IMR-90 (cell line): ENCODE measurements around the gene TMEM161B. TPM values are rescaled to one million over a fixed set of nuclear protein-coding genes. Genes with fewer than 3 reads are reported as not detected.
A peak's percentile ranks its signal among the peaks of the same experiment; 100 is the strongest.

Source experiments
- ATAC-seq: fragments of 200-7000 bp; cut with Tn5 transposase; 2 replicates; pipeline ENCODE4 v1.9.1; 2020; ENCODE audit warnings: low read depth, mild to moderate bottlenecking, moderate library complexity
- BruUV-seq: library from RNA; stranded (reverse); fragments of 400-500 nt; replicated peaks from 2 replicates; lab custom pipeline; 2021; lab: Mats Ljungman, UMichigan
- CTCF ChIA-PET: fragments of 300-600 bp; formaldehyde crosslinking; extraction: SDS; loops from one replicate; lab custom pipeline; 2021; ENCODE audit warnings: antibody characterized with exemption; lab: Yijun Ruan, JAX
- POLR2A ChIA-PET: fragments of 300-600 bp; sonication (Branson Sonifier 250); formaldehyde crosslinking; loops from one replicate; lab custom pipeline; 2022; ENCODE audit warnings: antibody characterized with exemption; ENCODE audit not compliant: unreplicated experiment; lab: Charles Lee
- DNase-seq: peaks from one replicate; pipeline ENCODE4 v3.0.0; 2013
- H2AFZ ChIP-seq: replicated peaks from 2 replicates; pipeline ENCODE3; 2013; ENCODE audit warnings: low read length, mild to moderate bottlenecking; ENCODE audit not compliant: poor library complexity
- H2AK5ac ChIP-seq: 2 replicates; pipeline ENCODE4 v1.6.1; 2013; ENCODE audit warnings: low read depth, low read length, inconsistent platforms
- H2AK9ac ChIP-seq: replicated peaks from 2 replicates; pipeline ENCODE3; 2013; ENCODE audit warnings: mild to moderate bottlenecking, low read depth, low read length, moderate library complexity; ENCODE audit not compliant: poor library complexity
- H2BK120ac ChIP-seq: 2 replicates; pipeline ENCODE4 v1.6.1; 2013; ENCODE audit warnings: low read depth, low read length, inconsistent platforms
- H2BK15ac ChIP-seq: 3 replicates; pipeline ENCODE4 v1.6.1; 2013; ENCODE audit warnings: low read depth, low read length, inconsistent platforms
- H2BK20ac ChIP-seq: 2 replicates; pipeline ENCODE4 v1.6.1; 2013; ENCODE audit warnings: low read depth, mild to moderate bottlenecking, inconsistent platforms, low read length, moderate library complexity
- H2BK5ac ChIP-seq: 2 replicates; pipeline ENCODE4 v1.6.1; 2013; ENCODE audit warnings: mild to moderate bottlenecking, low read depth, low read length, inconsistent platforms; ENCODE audit not compliant: poor library complexity, severe bottlenecking
- H3K14ac ChIP-seq: replicated peaks from 2 replicates; pipeline ENCODE4 v1.6.1; 2013; ENCODE audit warnings: low read depth, low read length, inconsistent platforms
- H3K18ac ChIP-seq: 2 replicates; pipeline ENCODE4 v1.6.1; 2013; ENCODE audit warnings: low read depth, low read length, control low read depth
- H3K23ac ChIP-seq: 2 replicates; pipeline ENCODE4 v1.6.1; 2013; ENCODE audit warnings: low read depth, low read length, inconsistent platforms
- H3K27ac ChIP-seq: 2 replicates; pipeline ENCODE4 v1.5.1; 2013; ENCODE audit warnings: mild to moderate bottlenecking, control low read depth, low read length; ENCODE audit not compliant: insufficient read depth
- H3K27me3 ChIP-seq: 2 replicates; pipeline ENCODE4 v1.6.1; 2013; ENCODE audit warnings: low read length; ENCODE audit not compliant: control insufficient read depth, insufficient read depth
- H3K36me3 ChIP-seq: 2 replicates; pipeline ENCODE4 v1.6.1; 2013; ENCODE audit warnings: low read length, mixed read lengths; ENCODE audit not compliant: control insufficient read depth, insufficient read depth
- H3K4ac ChIP-seq: 2 replicates; pipeline ENCODE4 v1.6.1; 2013; ENCODE audit warnings: low read depth, low read length, inconsistent platforms
- H3K4me1 ChIP-seq: 2 replicates; pipeline ENCODE4 v1.6.1; 2013; ENCODE audit warnings: low read length, mixed read lengths; ENCODE audit not compliant: control insufficient read depth, insufficient read depth
- H3K4me2 ChIP-seq: 2 replicates; pipeline ENCODE4 v1.6.1; 2013; ENCODE audit warnings: low read depth, mild to moderate bottlenecking, control low read depth, low read length, moderate library complexity
- H3K4me3 ChIP-seq: 2 replicates; pipeline ENCODE4 v1.5.1; 2013; ENCODE audit warnings: low read depth, mild to moderate bottlenecking, control low read depth, low read length, moderate library complexity; ENCODE audit not compliant: insufficient read depth
- H3K56ac ChIP-seq: 2 replicates; pipeline ENCODE4 v1.6.1; 2013; ENCODE audit warnings: low read length, inconsistent platforms; ENCODE audit not compliant: insufficient read depth; ENCODE audit errors: extremely low read depth
- H3K79me1 ChIP-seq, 2 experiments: 2 replicates each; pipeline ENCODE4 v1.6.1; 2013; ENCODE audit warnings: low read length in 2 of 2, inconsistent platforms in 1 of 2, low read depth in 1 of 2
- H3K9ac ChIP-seq: 2 replicates; pipeline ENCODE4 v1.6.1; 2013; ENCODE audit warnings: low read depth, low read length, control low read depth
- H3K9me1 ChIP-seq: 2 replicates; pipeline ENCODE4 v1.6.1; 2013; ENCODE audit warnings: low read length, inconsistent platforms; ENCODE audit not compliant: insufficient read depth
- H3K9me3 ChIP-seq: 2 replicates; pipeline ENCODE4 v1.6.1; 2013; ENCODE audit warnings: low read length; ENCODE audit not compliant: control insufficient read depth, insufficient read depth
- H4K20me1 ChIP-seq: 2 replicates; pipeline ENCODE4 v1.6.1; 2013; ENCODE audit warnings: low read length, inconsistent platforms; ENCODE audit not compliant: insufficient read depth
- H4K5ac ChIP-seq: 2 replicates; pipeline ENCODE4 v1.6.1; 2013; ENCODE audit warnings: mild to moderate bottlenecking, low read depth, low read length, control low read depth
- H4K8ac ChIP-seq, 2 experiments: 2 replicates each; pipeline ENCODE4 v1.6.1; 2013; ENCODE audit warnings: low read depth in 2 of 2, low read length in 2 of 2, control low read depth in 1 of 2, inconsistent platforms in 1 of 2
- H4K91ac ChIP-seq: 2 replicates; pipeline ENCODE4 v1.6.1; 2013; ENCODE audit warnings: low read depth, low read length, inconsistent platforms; ENCODE audit not compliant: insufficient read depth
- CHD1 ChIP-seq: IDR thresholded peaks from 2 replicates; pipeline ENCODE4 v1.6.1; 2012; ENCODE audit warnings: low read depth, low read length, improper control_type of control experiment
- MAFK ChIP-seq: IDR thresholded peaks from 2 replicates; pipeline ENCODE4 v1.6.1; 2012; ENCODE audit warnings: low read depth, low read length, improper control_type of control experiment
- NFE2L2 ChIP-seq: fragments of 150-350 bp; IDR thresholded peaks from 2 replicates; pipeline ENCODE4 v1.6.1; 2016; ENCODE audit warnings: low read depth, mild to moderate bottlenecking, low read length
- SMC3 ChIP-seq: fragments of 150-350 bp; IDR thresholded peaks from 2 replicates; pipeline ENCODE4 v1.6.1; 2016; ENCODE audit warnings: low read depth, mild to moderate bottlenecking, antibody characterized with exemption, low read length, moderate library complexity
- WGBS, 2 experiments: methylation state at CpG; one replicate each; pipeline versions ENCODE4 v1.1.5 to v1.1.7; 2013; ENCODE audit warnings: missing lambda C conversion rate in 2 of 2; ENCODE audit not compliant: insufficient read length in 1 of 2; ENCODE audit errors: extremely low coverage in 2 of 2; 5-methylcytosine and 5-hydroxymethylcytosine counted together
- dilution Hi-C: fragments of 300-500 bp; cut with HindIII; formaldehyde crosslinking; loops from one replicate; pipeline ENCODE4 v1.14.3; 2018; ENCODE audit warnings: low sequenced_read_pairs; ENCODE audit not compliant: unreplicated experiment
- in situ Hi-C: fragments of 300-500 bp; cut with MboI; formaldehyde crosslinking; loops from 3 replicates; pipeline ENCODE4 v1.14.3; 2019; ENCODE audit warnings: low sequenced_read_pairs, inconsistent platforms, mixed read lengths
- intact Hi-C: fragments of 100-400 bp; cut with micrococcal nuclease; formaldehyde crosslinking; loops from 2 replicates; pipeline ENCODE4 v1.10.0; 2022
- polyA plus RNA-seq, 3 experiments: library from polyadenylated mRNA; depleted of rRNA; stranded (reverse); fragments of >200 nt; gene quantifications; 2 replicates each; pipeline ENCODE4 v1.2.3, GENCODE V29; 2012; ENCODE audit warnings: low replicate concordance in 1 of 3
- total RNA-seq: library from RNA; depleted of rRNA; stranded (reverse); fragments of >200 nt; gene quantifications from 2 replicates; pipeline ENCODE4 v1.2.3, GENCODE V29; 2012

Gene TMEM161B
- total and polyA plus RNA-seq, 2 of the 4 experiments (the other 2 are of a cell fraction): 7.4 to 9.3 TPM

DNA sequence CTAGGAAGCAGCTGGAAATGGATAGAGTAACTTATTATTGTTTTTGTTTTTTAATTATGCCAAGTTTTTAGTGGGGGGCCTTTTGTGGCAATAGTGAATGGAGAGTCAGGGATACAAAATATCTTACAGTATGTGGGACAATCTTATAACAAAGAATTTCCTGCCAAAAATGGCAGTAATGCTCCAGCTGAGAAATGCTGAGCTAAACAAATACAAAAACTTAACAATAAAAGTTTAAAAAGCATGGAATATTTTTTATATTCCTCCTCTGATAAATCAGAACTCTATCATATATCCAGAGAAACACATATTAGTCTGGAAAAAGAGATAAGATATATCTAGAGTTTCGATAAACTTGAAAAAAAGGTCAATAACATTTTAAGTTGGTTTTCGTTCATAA is 110.6 kb downstream of the TMEM161B start:
- Histone ChIP-seq H3K4me1 (no peaks in the 10 kb centered on the region), H2AFZ (no peak overlapping the region), H4K8ac (no peak overlapping the region), H2BK5ac (no peak overlapping the region), H4K5ac (no peak overlapping the region), H3K9me1 (no peaks in the 10 kb centered on the region), H2BK120ac (no peak overlapping the region), H2AK9ac (no peak overlapping the region), H3K14ac (no peak overlapping the region), H4K91ac (no peak overlapping the region), H3K9me3 (no peaks in the 10 kb centered on the region), H3K56ac (no peak overlapping the region), H2BK15ac (no peak overlapping the region), H3K79me1 (no peaks in the 10 kb centered on the region), H3K23ac (no peak overlapping the region), H3K4me3 (no peak overlapping the region), H3K18ac (no peak overlapping the region), H3K36me3 (no peaks in the 10 kb centered on the region), H3K9ac (no peak overlapping the region), H2AK5ac (no peak overlapping the region), H2BK20ac (no peak overlapping the region), H3K4me2 (no peak overlapping the region), H3K27ac (no peak overlapping the region), H3K4ac (no peak overlapping the region), H4K20me1 (no peaks in the 10 kb centered on the region), H3K27me3 (peaks cover 2% of the 10 kb centered on the region; the same call in 1 of the 2 replicates)
- POLR2A ChIA-PET: no interaction called here
- dilution Hi-C loops: no loop called here
- no TSS peak for BruUV-seq
- DNase-seq (no peak), ATAC-seq (no peak)
- WGBS, 2 experiments: no CpG with 5 or more reads among the region's 2 CpGs
- intact Hi-C loops: no loop called here
- CTCF ChIA-PET: no interaction called here
- TF ChIP-seq NFE2L2: no peak
- TF ChIP-seq SMC3: no peak
- no peak for TF ChIP-seq CHD1
- peak; percentile 69 for TF ChIP-seq MAFK
- in situ Hi-C loops: no loop called here
